Measurements from ENCODE around the gene CARS1.

The CARS1 gene

GRCh38 chr11:2963112-2963754, 94.0 kb downstream of the CARS1 start:
- no peak for DNase-seq (ENCODE audit: low read depth in 2 of 3, low spot score in 1 of 3)

GRCh38 chr11:2961080-2961479, 96.1 kb downstream of the CARS1 start:
- no peak for DNase-seq (ENCODE audit: low read depth in 2 of 3, low spot score in 1 of 3)

- DNase-seq (ENCODE audit: low read depth in 2 of 3, low spot score in 1 of 3), result no peak
These were observed 97.1 kb downstream of the CARS1 start for GRCh38 chr11:2960139-2960538.

DNA sequence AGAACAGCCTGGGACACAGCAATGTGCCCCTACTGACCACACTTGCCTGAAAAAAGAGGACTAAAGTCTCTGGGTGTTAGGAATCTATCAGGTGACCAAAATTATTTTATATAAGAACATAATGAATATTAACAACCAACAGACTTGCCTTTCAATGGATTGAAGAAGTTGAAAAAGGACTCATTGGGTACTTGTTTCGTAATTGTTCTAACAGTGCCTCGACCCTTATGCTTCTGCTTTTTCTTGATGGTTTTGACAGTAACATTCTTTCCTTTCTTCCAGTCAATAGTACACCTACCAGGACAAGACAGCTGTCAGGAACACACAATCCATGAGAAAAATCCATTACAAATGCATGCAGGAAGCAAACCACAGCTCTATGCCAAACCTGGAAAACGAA, 99.0 kb downstream of the CARS1 start:
- no peak for DNase-seq (ENCODE audit: low read depth in 2 of 3, low spot score in 1 of 3)

GRCh38 chr11:2955906-2956476, 101.2 kb downstream of the CARS1 start:
- DNase-seq (ENCODE audit: low read depth in 2 of 3, low spot score in 1 of 3), result no peak

GRCh38 chr11:2954263-2954662, 103.0 kb downstream of the CARS1 start:
- no peak for DNase-seq (ENCODE audit: low read depth in 2 of 3, low spot score in 1 of 3)

DNA sequence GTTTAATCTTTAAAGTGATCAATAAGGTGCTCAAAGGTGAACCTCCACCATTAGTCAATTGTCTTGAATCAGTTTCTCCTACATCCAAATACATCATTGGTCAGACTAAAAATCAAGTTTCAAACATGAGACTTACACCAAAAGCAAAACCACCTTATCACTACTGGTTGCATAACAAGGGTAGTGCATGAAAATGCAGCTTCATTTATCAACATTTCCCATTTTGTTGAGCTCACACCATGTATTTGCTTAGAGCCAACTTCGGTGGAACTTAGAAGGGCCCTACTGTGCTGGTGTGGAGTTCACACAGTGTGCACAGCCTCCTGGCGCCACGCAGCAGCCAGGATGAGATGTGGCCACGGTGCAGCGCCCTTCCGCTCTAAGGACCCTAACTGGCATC, 104.9 kb downstream of the CARS1 start:
- DNase-seq (ENCODE audit: low read depth in 2 of 3, low spot score in 1 of 3), result no peak

DNA sequence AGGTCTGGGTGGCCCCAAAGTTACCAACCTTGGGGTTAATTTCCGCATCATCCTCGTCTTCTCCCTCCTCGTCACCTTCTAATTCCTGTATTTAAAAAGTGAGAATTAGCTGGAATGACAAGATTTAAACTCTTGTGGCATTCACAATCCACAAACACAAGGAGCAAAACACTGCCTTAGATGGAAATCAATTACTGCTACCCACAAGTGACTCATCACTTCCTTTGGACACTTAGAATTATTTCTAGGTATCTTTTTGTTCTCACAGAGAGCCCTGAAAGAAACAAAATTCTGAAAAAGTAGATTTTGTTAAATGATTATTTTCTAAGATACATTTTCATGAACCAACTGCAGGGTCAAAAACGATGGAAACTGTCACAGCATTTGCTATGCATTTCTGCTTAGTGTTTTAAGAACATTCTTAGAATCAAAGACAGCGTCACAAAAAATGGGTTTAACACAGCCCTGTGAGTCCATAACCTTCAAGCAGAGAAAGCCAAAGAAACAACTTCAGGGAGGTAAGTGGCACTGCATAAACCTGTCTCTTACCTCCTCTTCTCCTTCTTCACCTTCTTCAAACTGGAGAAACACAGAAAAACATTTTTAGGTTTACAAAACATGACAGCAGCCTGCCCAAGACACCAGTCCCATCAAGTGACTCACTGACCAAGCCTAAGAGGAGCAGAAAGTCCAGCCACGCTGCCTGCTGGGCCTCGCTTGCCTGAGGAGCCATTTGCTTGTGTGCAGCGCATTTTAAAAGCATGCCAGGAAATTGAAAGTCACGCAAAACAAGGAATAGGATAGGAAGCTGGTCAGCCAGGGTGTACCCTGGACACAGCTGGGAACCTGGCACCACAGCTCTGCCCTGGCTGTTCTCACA, 105.8 kb downstream of the CARS1 start:
- DNase-seq (ENCODE audit: low read depth in 2 of 3, low spot score in 1 of 3), result no peak
